Measurements from ENCODE around the gene RNF224.
A peak's percentile ranks its signal among the peaks of the same experiment; 100 is the strongest.
"Not testable (repeated sequence)": the region's sequence is repeated elsewhere in the genome, so short reads cannot be mapped to it uniquely, and the experiment has no call there.

The RNF224 gene

DNA sequence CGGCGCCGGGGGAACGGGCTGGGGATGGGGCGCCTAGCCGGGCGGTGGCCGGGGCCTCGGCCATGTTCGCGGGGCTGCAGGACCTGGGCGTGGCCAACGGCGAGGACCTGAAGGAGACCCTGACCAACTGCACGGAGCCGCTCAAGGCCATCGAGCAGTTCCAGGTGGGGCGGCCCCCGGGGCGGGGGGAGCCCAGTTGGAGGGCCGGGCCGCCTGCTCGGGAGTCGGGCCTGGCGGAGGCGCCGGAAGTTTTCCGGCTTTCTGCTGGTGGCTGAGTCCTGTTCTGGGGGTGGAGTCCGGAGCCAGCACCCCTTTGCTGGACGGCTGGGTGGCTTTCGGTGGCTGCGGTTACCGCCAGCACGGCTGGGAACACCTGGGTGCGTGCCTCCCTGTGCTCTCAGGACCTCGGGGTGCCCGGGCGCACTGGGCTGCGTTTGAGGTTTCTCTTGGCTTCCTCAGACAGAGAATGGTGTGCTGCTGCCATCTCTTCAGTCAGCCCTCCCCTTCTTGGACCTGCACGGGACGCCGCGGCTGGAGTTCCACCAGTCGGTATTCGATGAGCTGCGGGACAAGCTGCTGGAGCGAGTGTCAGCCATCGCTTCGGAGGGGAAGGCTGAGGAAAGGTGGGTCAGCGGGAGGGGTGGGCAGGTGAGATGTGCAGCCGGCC, 28.3 kb downstream of the RNF224 start:
- DNase-seq = no peak

DNA sequence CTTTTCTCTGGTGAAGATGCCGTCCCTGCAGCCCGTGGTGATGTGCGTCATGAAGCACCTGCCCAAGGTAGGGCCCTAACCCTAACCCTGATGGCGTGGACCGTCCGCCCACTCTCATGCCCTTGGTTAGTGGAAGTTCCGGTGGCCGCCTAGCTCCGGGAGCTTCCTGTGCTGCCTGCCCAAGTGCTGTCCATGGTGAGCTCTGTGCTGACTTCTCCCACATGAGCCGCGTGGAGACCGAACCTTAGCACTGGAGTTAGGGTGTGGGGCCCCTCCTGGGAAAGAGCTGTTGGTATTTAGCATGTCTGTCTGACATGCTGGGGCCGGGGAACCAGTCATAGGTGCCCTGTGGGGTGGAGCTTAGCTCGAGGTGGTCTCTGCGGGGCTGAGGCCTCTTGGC, 29.1 kb downstream of the RNF224 start:
- no peak for DNase-seq

DNA sequence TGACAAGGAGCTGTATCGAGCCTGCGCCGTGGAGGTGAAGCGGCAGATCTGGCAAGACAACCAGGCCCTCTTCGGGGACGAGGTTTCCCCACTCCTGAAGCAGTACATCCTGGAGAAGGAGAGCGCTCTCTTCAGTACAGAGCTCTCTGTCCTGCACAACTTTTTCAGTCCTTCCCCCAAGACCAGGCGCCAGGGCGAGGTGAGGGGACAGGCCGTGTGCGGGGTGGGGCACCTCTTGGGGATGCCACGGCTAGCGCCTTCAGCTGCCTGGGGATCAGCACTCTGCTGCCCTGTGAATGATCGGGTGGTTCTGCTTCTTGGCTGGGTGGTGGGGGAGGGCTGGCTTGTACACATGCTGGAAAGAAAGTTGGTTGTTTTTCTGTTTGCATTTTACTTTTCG, 29.6 kb downstream of the RNF224 start:
- no peak for DNase-seq

DNA sequence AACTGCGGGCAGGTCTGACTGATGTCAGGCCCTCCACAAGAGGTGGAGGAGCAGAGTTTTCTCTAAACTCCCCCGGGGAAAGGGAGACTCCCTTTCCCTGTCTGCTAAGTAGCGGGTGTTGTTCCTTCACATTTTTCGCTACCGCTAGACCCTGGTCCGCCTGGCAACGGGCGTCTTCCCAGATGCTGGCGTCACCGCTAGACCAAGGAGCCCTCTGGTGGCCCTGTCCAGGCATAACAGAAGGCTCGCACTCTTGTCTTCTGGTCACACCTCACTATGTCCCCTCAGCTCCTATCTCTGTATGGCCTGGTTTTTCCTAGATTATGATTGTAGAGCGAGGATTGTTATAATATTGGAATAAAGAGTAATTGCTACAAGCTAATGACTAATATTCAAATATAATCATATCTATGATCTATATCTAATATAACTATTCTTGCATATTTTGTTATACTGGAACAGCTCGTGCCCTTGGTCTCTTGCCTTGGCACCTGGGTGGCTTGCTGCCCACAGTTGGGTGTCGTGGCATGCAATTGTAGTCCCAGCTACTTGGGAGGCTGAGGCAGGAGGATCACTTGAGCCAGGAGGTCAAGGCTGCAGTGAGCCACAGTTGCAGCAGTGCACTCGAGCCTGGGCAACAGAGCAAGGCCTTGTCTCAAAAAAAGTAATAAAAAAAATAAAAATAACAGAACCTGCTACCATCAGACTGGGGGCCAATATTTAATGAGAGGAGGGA, 35.0 kb downstream of the RNF224 start:
- DNase-seq = not testable (repeated sequence)

DNA sequence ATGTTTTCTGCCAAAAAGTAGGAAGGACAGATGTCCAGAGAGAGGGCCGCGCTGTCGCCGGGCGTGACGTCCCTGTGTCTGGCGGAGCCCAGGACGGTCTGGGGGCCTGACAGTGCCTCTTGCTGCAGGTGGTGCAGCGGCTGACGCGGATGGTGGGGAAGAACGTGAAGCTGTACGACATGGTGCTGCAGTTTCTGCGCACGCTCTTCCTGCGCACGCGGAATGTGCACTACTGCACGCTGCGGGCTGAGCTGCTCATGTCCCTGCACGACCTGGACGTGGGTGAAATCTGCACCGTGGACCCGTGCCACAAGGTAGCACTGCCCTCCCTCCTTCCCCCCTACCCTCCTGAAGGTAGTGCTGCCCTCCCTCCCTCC, 35.6 kb downstream of the RNF224 start:
- DNase-seq = no peak

DNA sequence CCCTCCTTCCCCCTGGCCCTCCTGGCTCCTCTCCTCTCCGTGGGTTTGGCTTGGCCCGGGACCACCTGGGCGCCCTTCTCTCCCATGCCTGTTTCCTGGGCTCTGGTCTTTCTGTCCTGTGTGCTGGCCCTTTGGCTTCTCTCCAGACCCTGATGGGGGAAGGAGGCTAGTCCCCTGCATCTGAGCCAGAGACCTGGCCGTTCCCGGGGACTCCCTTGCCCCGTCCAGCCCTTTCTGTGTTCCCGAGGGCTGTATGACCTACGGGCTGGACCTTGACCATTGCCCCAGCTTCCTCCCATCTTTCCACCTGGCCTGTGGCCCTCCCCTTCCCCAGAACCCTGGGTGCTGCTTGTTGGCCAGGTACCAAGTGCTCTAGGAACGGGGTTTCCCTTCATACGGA, 36.2 kb downstream of the RNF224 start:
- no peak for DNase-seq

DNA sequence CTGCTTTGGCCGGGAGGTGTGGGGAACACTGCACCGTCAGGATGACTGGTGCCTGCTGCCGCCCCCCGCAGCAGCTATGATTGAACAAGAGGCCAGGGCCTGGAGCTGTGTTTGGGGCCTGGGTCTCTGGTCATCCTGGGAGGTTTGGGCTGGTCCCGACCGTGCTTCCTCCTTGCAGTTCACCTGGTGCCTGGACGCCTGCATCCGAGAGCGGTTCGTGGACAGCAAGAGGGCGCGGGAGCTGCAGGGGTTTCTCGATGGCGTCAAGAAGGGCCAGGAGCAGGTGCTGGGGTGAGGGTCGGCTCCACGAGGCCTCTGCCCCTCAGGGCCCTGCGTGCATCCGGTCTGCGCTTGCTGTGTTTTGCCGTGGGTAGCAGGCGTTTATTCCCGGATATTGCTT, 36.8 kb downstream of the RNF224 start:
- DNase-seq = no peak

DNA sequence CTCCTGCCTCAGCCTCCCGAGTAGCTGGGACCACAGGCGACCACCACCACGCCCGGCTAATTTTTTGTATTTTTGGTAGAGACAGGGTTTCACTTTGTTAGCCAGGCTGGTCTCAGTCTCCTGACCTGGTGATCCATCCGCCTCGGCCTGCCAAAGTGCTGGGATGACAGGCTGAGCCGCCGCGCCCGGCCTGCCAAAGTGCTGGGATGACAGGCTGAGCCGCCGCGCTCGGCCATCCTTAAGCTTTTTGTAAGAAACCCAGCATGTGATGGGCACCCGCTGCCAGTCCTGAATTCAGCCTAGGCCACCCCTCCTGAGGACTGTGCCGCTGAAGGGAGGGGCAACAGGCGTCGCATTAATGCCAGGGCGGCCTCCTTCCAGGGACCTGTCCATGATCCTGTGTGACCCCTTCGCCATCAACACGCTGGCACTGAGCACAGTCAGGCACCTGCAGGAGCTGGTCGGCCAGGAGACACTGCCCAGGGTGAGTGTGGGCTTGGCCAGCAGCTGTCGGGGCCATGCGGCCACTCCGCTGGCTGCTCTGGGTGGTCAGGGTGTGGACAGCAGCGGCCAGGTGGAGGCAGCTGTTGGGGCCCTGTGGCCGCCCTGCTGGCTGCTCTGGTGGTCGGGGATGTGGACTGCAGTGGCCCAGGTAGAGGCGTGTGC, 38.3 kb downstream of the RNF224 start:
- DNase-seq = no peak

DNA sequence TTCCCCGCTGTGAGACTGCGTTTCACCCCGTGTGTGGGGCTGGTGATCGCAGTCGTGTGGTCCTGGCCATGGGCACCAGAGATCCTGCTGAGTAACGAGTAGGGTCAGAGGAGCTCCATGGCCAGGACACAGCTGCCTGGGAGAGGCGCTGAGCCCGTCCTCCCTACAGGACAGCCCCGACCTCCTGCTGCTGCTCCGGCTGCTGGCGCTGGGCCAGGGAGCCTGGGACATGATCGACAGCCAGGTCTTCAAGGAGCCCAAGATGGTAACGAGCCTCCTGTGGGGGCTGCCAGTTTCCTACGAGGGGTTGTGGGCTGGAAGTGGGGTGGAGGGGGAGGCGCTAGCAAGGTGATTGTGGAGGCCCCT, 38.8 kb downstream of the RNF224 start:
- no peak for DNase-seq

DNA sequence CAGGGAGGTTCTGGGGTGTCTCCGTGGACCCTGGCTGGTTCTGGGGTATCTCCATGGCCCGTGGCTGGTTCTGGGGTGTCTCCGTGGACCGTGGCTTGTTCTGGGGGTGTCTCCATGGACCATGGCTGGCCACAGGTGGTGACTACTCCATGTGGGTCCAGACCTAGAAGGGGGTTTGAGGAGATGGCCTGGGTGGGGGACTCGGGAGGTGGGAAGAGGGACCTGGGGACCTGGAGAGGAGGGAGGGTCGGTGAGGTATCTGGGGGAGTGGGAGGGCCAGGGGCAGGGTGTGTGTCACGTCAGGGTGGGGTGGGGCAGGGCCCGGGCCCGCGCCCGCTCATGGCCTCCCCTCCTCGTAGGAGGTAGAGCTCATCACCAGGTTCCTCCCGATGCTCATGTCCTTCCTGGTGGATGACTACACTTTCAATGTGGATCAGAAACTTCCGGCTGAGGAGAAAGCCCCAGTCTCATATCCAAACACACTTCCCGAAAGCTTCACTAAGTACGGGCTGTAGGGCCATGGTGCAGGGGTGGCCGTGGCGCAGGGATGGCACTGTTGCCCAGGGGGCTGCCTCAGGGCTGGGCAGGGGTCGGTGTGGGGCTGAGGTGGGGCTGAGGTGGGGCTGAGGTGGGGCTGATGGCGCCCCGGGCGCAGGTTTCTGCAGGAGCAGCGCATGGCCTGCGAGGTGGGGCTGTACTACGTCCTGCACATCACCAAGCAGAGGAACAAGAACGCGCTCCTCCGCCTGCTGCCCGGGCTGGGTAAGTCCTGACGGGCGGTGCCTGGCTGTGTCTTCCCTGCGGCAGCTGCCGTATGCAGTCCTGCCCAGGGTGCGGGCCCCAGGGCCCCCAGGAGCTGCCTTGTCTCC, 39.5 kb downstream of the RNF224 start:
- no peak for DNase-seq

DNA sequence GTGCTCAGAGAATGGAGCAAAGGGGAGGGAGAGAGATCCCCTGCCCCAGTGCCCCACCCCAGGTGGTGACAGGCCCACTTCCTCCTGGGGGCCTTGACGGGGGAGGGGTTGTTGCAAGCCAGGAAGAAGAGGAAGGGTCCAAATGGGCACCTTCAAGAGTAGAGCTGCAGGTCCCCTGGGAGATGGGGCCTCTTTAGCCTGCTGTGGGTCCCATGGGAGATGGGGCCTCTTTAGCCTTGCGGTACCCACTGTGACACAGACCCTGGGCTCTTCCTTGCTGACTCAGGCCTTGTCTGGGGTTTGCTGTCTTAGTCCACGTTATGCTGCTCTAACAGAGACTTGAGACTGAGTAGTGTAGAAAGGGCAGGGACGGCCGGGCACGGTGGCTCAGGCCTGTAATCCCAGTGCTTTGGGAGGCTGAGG, 40.6 kb downstream of the RNF224 start:
- DNase-seq = no peak

DNA sequence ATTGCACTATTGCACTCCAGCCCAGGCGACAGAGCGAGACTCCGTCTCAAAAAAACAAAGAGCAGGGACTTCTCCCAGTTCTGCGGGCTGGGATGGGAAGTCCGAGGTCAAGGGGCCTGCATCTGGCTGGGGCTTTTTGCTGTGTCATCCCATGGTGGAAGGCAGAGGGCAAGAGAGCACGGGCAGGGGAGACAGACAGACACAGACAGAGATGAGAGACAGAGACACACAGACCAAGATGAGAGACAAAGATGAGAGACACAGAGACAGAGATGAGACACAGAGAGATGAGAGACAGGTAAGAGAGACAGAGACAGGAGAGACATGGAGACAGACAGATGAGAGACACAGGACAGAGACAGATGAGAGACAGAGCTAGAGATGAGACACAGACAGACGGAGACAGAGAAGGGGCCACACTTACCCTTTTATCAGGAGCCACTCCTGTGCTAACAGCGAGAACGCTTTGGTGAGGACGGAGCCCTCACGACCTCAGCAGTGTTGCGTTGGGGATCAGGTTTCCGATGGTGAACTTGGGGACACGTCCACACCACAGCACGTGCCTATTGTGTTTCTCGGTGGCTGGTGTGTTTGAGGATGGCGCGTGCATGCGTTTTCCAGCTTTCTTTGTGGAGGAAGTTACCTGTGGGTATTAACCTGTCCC, 41.4 kb downstream of the RNF224 start:
- DNase-seq = no peak

DNA sequence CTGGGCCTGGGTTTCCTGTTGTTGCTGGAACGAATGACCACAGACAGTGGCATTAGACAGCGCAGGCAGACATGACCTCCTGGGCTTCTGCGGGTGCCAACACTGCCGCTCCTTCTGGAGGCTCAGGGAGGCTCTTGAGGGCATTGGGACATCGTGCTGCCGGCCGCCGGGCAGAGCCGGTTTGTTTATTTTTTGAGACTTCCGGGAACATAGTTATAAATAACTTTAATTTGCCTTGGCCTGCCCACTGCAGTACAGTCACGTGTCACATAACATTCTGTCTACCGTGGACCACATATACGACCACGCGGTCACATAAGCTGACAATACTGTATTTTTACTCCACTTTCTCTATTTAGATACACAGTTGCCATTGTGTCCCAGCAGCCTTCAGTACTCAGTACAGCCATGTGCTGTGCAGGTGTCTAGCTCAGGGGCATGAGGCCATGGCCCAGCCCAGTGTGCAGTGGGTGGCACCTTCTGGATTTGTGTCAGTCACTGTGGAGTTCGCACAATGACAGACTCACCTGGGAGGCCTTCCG, 42.0 kb downstream of the RNF224 start:
- DNase-seq = peak; percentile 18

DNA sequence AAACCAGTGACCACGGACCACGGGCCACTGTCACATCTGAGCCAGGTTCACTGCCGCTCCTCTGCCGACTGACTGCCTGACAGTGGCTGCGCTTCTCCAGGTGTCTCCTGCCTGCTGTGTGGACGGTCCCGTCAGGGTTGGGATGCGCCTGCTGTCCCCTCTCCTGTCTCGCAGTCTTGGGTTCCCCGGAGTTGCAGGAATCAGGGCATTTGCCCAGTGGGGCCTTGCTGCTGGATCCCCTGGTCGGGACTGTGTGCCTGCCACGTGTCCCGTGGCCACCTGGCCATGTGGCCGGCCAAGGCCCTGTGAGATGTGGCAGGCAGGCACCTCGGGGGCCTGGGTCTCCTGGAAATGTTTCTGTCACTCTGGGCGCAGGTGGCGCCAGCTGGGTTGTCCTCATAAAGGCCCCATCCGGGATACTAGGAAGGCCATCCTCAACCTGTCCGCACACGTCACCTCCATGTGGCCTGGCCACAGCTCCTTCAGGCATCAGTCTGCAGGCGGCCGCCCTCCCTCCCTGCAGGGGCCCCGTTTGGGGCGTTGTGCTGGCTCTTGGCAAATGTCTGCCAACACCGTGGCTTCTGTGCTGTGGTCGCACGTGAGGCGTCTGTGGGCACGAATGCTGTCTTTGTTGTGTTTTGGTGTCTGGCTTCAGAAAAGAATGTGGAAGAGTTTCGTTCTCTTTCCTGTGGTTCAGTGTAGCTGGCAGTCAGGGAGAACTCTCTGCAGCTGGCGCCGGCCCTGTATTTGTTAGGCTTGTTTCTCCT, 43.8 kb downstream of the RNF224 start:
- DNase-seq = no peak

DNA sequence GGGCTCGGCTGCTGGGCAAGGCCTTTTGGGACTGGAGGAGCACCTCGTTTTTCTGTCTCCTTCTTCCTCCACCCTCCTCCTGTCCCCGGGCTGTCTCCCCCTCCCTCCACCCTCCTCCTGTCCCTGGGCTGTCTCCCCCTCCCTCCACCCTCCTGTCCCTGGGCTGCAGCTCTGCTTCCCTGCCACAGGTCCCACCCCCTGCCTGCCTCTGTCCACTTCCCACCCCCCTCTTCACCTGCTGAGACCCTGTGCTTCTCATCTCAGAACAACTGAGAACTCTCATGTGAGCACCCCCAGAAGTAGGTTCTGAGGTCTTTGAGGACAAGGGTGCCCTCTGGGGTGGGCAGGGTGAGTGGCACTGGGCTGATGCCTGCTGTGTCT, 44.4 kb downstream of the RNF224 start:
- DNase-seq = no peak

DNA sequence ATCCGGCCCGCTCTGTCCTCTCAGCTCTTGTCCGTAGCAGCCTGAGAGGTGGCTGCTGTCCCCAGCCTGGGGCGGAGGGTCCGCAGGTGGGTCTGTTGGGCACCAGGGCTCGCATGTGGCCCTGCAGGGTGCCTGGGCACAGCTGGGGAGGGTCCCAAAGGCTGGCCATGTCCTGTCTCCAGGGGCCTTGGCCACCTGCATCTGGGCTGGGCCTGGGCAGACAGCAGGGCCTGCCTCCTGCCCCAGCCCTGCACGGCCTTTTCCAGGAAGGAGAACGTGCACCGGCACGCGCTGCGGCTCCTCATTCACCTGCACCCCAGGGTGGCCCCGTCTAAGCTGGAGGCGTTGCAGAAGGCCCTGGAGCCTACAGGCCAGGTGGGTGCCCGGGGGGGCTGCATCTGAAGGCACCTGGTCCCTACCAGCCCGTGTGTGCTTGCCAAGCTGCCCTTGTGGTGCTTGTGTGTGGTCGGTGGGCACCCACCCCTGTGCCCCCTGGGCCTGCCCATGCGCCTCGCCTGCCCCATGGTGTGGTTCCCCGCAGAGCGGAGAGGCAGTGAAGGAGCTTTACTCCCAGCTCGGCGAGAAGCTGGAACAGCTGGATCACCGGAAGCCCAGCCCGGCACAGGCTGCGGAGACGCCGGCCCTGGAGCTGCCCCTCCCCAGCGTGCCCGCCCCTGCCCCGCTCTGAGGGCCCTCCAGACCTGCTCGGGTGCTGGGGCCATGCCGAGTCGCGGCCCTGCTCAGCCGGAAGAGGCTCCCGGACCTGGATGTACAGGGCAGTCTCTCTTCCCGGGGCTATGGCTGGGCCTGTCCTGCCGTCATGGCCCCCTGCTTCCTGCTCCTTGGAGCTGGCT, 45.2 kb downstream of the RNF224 start:
- DNase-seq = no peak

DNA sequence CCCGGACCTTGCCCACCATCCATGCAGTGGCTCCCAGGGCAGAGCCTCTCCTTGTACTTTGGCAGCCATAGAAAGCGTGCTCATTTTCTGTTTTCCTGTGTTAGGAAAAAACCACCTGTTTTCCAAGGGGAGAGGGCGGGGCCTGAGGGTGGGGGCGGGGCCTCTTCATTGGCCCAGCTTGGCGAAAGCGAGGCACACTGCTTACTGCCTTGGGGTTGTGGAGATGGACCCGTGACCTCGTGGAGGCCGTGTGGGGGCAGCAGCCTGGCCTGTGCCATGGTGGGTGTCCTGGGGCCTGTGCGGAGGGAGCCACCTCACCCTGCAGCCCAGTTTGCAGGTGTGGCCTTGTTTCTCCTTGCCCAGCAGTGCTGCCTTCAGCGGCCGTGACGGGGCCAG, 45.8 kb downstream of the RNF224 start:
- DNase-seq = no peak

DNA sequence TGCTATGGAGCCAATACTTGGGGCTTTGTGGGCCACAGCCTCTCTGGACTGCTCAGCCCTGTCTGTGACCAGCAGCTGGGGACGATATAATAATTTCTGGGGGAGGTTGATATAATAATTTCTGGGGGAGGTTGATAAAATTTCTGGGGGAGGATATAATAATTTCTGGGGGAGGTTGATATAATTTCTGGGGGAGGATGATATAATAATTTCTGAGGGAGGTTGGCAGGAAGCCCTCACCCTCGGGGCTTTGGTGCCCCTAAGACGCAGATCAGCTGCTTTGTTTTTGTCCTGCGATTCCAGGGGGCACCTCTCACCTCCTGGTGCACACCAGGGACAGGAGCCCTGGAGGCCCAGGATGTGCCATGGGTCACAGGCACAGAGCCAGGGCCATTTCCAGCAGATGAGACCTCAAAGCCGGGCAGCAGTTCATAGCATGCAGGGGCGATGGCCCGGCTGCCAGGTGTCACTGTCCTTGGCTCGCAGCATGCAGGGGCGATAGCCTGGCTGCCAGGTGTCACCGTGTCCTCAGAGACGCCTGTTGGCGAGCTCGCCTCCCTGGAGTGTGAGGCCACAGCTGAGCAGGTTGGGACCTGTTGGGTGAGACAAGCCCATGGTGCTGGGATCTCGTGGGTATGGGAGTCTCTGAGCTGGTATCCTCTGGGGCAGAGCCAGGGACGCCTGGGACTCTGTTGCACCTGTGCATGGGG, 46.5 kb downstream of the RNF224 start:
- no peak for DNase-seq

DNA sequence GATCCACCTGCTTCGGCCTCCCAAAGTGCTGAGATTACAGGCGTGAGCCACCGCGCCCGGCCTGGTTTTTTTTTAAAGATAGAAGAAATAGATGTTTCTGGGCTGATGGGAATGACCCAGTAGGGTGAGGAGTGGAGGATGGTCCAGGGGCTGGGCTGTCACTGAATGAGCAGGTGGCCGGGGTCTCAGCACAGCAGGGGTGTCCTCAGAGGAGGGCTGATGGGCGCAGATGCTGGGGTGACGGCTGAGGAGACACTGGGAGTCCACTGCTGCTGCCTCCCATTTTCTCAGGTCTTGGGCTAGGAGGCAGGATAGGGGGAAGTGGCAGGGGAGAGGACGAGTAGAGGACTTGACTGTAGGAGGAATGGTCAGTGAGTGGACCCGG, 47.9 kb downstream of the RNF224 start:
- no peak for DNase-seq

Data from NCI-H2029 treated with DMSO at 0.1 percent for 48 hours (cell line).